ENCODE data around the gene RAB3IP.
"Not testable (repeated sequence)": the region's sequence is repeated elsewhere in the genome, so short reads cannot be mapped to it uniquely, and the experiment has no call there.

Gene RAB3IP

DNA sequence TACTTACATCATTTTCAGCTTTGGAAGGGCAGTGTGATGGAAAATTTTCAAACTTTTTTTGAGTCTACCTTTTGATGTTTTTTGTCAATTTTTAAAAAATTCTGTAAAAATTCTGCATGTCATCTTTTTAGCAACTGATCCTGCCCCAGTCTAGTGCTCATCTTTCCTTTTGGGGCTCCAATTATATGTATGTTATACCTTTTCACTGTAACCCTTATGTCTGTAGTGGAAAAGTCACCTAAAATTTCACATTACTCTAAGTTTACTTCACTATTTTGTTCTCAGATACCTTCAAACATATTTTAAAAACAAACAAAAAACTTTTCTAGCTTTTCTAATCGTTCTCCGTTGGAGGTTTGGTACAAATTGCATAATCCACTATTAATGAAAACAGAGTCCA, 53.9 kb downstream of the RAB3IP start:
- Histone ChIP-seq H3K36me3 (ENCODE audit: insufficient read depth, low read length) (peaks cover 39% of the 10 kb centered on the region), H3K4me3 (ENCODE audit: low read length, poor library complexity, severe bottlenecking) (no peak overlapping the region), H3K27me3 (ENCODE audit: insufficient read depth, low read length, poor library complexity, severe bottlenecking) (no peaks in the 10 kb centered on the region), H3K4me2 (ENCODE audit: low read depth, low read length, poor library complexity, severe bottlenecking) (no peak overlapping the region), H3K79me2 (ENCODE audit: insufficient read depth, low read length) (no peaks in the 10 kb centered on the region), H3K9me3 (ENCODE audit: insufficient read depth, low read depth, low read length) (peaks cover 6% of the 10 kb centered on the region; the same call in 1 of the 2 replicates), H3K4me1 (ENCODE audit: insufficient read depth, low read length, poor library complexity, severe bottlenecking) (no peaks in the 10 kb centered on the region), H4K20me1 (ENCODE audit: insufficient read depth, low read length, poor library complexity, severe bottlenecking) (no peaks in the 10 kb centered on the region), H3K9ac (ENCODE audit: low read depth, low read length, poor library complexity, severe bottlenecking) (no peak overlapping the region), H3K9me2 (replicated peaks; ENCODE audit: low read depth, low read length) (no peaks in the 10 kb centered on the region), H2AFZ (ENCODE audit: low read length) (no peak overlapping the region), H3F3A (ENCODE audit: low read depth) (no peaks in the 10 kb centered on the region)
- no peak for TF ChIP-seq EZH2phosphoT487 (IDR thresholded peaks at IDR 0.05; ENCODE audit: borderline replicate concordance)
- TF ChIP-seq, protein P1, sequence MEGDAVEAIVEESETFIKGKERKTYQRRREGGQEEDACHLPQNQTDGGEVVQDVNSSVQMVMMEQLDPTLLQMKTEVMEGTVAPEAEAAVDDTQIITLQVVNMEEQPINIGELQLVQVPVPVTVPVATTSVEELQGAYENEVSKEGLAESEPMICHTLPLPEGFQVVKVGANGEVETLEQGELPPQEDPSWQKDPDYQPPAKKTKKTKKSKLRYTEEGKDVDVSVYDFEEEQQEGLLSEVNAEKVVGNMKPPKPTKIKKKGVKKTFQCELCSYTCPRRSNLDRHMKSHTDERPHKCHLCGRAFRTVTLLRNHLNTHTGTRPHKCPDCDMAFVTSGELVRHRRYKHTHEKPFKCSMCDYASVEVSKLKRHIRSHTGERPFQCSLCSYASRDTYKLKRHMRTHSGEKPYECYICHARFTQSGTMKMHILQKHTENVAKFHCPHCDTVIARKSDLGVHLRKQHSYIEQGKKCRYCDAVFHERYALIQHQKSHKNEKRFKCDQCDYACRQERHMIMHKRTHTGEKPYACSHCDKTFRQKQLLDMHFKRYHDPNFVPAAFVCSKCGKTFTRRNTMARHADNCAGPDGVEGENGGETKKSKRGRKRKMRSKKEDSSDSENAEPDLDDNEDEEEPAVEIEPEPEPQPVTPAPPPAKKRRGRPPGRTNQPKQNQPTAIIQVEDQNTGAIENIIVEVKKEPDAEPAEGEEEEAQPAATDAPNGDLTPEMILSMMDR (conservative IDR thresholded peaks at IDR 0.05; ENCODE audit: low read length) = no peak

DNA sequence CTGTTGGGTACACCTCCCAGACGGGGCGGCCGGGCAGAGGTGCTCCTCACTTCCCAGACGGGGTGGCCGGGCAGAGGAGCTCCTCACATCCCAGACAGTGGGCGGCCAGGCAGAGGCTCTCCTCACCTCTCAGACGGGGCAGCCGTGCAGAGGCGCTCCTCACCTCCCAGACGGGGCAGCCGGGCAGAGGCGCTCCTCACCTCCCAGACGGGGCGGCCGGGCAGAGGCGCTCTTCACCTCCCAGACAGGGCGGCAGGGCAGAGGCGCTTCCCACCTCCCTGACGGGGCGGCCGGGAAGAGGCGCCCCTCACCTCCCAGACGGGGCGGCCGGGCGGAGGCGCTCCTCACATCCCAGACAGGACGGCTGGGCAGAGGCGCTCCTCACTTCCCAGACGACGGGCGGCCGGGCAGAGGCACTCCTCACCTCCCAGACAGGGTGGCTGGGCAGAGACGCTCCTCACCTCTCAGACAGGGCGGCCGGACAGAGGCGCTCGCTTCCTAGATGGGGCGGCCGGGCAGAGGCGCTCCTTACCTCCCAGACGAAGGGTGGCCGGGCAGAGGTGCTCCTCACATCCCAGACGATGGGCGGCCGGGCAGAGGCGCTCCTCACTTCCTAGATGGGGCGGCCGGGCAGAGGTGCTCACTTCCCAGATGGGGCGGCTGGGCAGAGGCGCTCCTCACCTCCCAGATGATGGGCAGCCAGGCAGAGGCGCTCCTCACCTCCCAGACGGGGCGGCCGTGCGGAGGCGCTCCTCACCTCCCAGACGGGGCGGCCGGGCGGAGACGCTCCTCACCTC, 68.6 kb downstream of the RAB3IP start:
- H3K27me3 ChIP-seq (ENCODE audit: insufficient read depth, low read length, poor library complexity, severe bottlenecking); H2AFZ ChIP-seq (ENCODE audit: low read length); H3K9me2 ChIP-seq (replicated peaks; ENCODE audit: low read depth, low read length); H3K4me2 ChIP-seq (ENCODE audit: low read depth, low read length, poor library complexity, severe bottlenecking); H3F3A ChIP-seq (ENCODE audit: low read depth); H3K4me1 ChIP-seq (ENCODE audit: insufficient read depth, low read length, poor library complexity, severe bottlenecking); H3K4me3 ChIP-seq (ENCODE audit: low read length, poor library complexity, severe bottlenecking); H3K9ac ChIP-seq (ENCODE audit: low read depth, low read length, poor library complexity, severe bottlenecking); H3K9me3 ChIP-seq (ENCODE audit: insufficient read depth, low read depth, low read length); H3K79me2 ChIP-seq (ENCODE audit: insufficient read depth, low read length); H4K20me1 ChIP-seq (ENCODE audit: insufficient read depth, low read length, poor library complexity, severe bottlenecking): not testable (repeated sequence)
- H3K36me3 ChIP-seq (ENCODE audit: insufficient read depth, low read length) = peaks cover 13% of the 10 kb centered on the region; the same call in 1 of the 2 replicates

DNA sequence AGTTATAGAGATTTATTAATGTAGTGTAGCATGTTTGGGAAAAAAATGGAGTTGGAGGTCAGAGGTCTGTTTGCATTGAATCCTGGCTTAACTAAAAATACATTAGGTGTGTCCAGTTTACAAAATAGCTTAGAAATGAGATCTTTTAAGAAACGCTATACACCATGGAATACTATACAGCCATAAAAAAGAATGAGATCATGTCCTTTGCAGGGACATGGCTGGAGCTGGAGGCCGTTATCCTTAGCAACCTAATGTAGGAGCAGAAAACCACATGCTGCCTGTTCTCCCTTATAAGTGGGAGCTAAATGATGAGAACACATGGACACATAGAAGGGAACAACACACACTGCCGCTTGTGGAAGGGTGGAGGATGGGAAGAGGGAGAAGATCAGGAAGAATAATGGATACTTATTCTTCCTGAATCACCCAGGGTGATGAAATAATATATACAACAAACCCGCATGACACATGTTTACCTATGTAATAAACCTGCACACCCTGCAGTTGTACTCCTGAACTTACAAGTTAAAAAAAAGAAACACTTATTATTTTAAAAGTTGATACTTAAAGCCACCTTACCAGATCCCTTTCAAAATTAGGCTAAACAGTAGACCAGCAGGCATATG, 72.3 kb downstream of the RAB3IP start:
- Histone ChIP-seq H4K20me1 (ENCODE audit: insufficient read depth, low read length, poor library complexity, severe bottlenecking) (no peaks in the 10 kb centered on the region), H3K4me1 (ENCODE audit: insufficient read depth, low read length, poor library complexity, severe bottlenecking) (no peaks in the 10 kb centered on the region), H3K9me2 (replicated peaks; ENCODE audit: low read depth, low read length) (no peaks in the 10 kb centered on the region), H3K36me3 (ENCODE audit: insufficient read depth, low read length) (peaks cover 20% of the 10 kb centered on the region; the same call in 1 of the 2 replicates), H3K27me3 (ENCODE audit: insufficient read depth, low read length, poor library complexity, severe bottlenecking) (no peaks in the 10 kb centered on the region), H3K79me2 (ENCODE audit: insufficient read depth, low read length) (no peaks in the 10 kb centered on the region), H2AFZ (ENCODE audit: low read length) (no peak overlapping the region), H3K4me3 (ENCODE audit: low read length, poor library complexity, severe bottlenecking) (no peak overlapping the region), H3F3A (ENCODE audit: low read depth) (no peaks in the 10 kb centered on the region), H3K9ac (ENCODE audit: low read depth, low read length, poor library complexity, severe bottlenecking) (no peak overlapping the region), H3K4me2 (ENCODE audit: low read depth, low read length, poor library complexity, severe bottlenecking) (no peak overlapping the region), H3K9me3 (ENCODE audit: insufficient read depth, low read depth, low read length) (peaks cover 9% of the 10 kb centered on the region; the same call in 1 of the 2 replicates)
- no peak for TF ChIP-seq EZH2phosphoT487 (IDR thresholded peaks at IDR 0.05; ENCODE audit: borderline replicate concordance)
- TF ChIP-seq, protein P1 (conservative IDR thresholded peaks at IDR 0.05; ENCODE audit: low read length) = no peak
